SK-N-MC (cell line): ENCODE results near the gene DGLUCY.

Experiments
- DNase-seq: peaks from one replicate; pipeline ENCODE4 v3.0.0-alpha.2; 2011; ENCODE audit warnings: low read depth, low spot score
- H3K27ac ChIP-seq: fragments of 200-600 bp; sonication (generic); 2 replicates; pipeline ENCODE4 v1.5.1; 2016; ENCODE audit warnings: mixed run types
- H3K36me3 ChIP-seq: fragments of 200-600 bp; sonication (generic); 2 replicates; pipeline ENCODE4 v1.6.1; 2017; ENCODE audit warnings: antibody characterized with exemption, low read length, mixed read lengths; ENCODE audit not compliant: insufficient read depth
- H3K4me3 ChIP-seq: fragments of 200-600 bp; sonication (generic); 2 replicates; pipeline ENCODE4 v1.5.1; 2016
- H3K9ac ChIP-seq: fragments of 200-600 bp; sonication (generic); 2 replicates; pipeline ENCODE4 v1.8.0; 2017; ENCODE audit warnings: mixed run types, mixed read lengths; ENCODE audit not compliant: insufficient read length
- H3K9me3 ChIP-seq: fragments of 200-600 bp; sonication (generic); 2 replicates; pipeline ENCODE4 v1.6.1; 2017; ENCODE audit warnings: low read depth, mild to moderate bottlenecking, antibody characterized with exemption, low read length, moderate library complexity, mixed read lengths
- EZH2 ChIP-seq: fragments of 200-600 bp; sonication (generic); IDR thresholded peaks from one replicate; pipeline ENCODE4 v1.6.1; 2017; ENCODE audit warnings: antibody characterized with exemption
- FOXP2 ChIP-seq: optimal IDR thresholded peaks from 2 replicates; pipeline ENCODE3; 2011; ENCODE audit warnings: mild to moderate bottlenecking, moderate library complexity; ENCODE audit not compliant: insufficient read depth; ENCODE audit errors: extremely low read length, control extremely low read depth
- POLR2AphosphoS5 ChIP-seq: IDR thresholded peaks from 2 replicates; pipeline ENCODE4 v1.6.1; 2012; ENCODE audit warnings: mild to moderate bottlenecking, low read depth, low read length, borderline replicate concordance

Gene DGLUCY

DNA sequence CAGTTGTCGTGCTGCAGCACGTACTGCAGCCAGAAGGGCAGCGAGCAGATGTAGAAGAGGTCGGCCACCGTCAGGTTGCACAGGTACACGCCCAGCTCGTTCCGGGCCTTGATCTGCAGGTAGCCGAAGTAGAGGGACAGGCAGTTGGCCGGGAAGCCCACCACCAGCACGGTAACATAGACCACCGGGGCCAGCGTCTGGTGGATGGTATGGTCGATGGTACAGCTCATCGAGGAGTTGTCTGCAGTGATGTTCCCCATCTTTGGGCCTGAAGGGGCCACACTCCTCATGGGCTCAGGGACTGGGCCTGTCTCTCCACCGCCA lies 120.9 kb downstream of the DGLUCY start:
- TF ChIP-seq EZH2 (no peak), POLR2AphosphoS5 (no peak), FOXP2 (no peak)
- H3K27ac ChIP-seq, result no peak overlapping the region

DNA sequence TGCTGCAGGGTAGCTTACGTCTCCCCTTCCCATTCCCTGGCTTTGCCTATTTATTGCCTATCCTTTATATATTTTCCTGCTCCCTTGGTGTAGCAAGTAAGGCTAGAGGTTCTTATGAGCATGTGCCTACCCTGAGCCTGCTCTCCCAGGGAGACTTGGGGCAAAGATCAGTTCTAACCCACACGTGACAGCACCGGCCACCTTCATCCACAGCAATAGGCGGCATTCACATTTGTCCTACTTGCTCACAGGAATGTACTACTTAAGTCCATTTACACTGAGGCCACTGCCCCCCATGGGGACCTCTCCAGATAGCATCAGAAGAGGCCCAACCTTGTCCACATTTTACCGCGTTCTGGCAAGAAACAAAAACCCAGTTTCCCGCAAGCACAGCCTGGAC lies 122.0 kb downstream of the DGLUCY start:
- H3K4me3 ChIP-seq, result no peak overlapping the region
- no peaks in the 10 kb centered on the region for H3K36me3 ChIP-seq
- TF ChIP-seq POLR2AphosphoS5 (no peak), EZH2 (no peak), FOXP2 (no peak)
- no peak overlapping the region for H3K9ac ChIP-seq
- DNase-seq, result no peak
- H3K9me3 ChIP-seq, result no peaks in the 10 kb centered on the region
- H3K27ac ChIP-seq, result no peak overlapping the region

More for the DNA sequence above, 120.9 kb downstream of the DGLUCY start:
- no peak overlapping the region for H3K9ac ChIP-seq
- no peak for DNase-seq
- H3K4me3 ChIP-seq, result no peak overlapping the region
- no peaks in the 10 kb centered on the region for H3K36me3 ChIP-seq
- H3K9me3 ChIP-seq, result no peaks in the 10 kb centered on the region

GRCh38 chr14:91237219-91237618 lies 123.3 kb downstream of the DGLUCY start:
- DNase-seq, result no peak
- Histone ChIP-seq H3K9me3 (no peaks in the 10 kb centered on the region), H3K9ac (no peak overlapping the region), H3K27ac (no peak overlapping the region), H3K4me3 (no peak overlapping the region), H3K36me3 (no peaks in the 10 kb centered on the region)
- no peak for TF ChIP-seq FOXP2
- no peak for TF ChIP-seq EZH2
- TF ChIP-seq POLR2AphosphoS5, result no peak

- H3K9me3 ChIP-seq, result no peaks in the 10 kb centered on the region
- H3K27ac ChIP-seq, result no peak overlapping the region
- no peak overlapping the region for H3K4me3 ChIP-seq
- no peaks in the 10 kb centered on the region for H3K36me3 ChIP-seq
- no peak overlapping the region for H3K9ac ChIP-seq
- no peak for TF ChIP-seq EZH2
- TF ChIP-seq FOXP2, result no peak
- TF ChIP-seq POLR2AphosphoS5, result no peak
- DNase-seq, result no peak
Measured at GRCh38 chr14:91238085-91238484, 124.2 kb downstream of the DGLUCY start.

DNA sequence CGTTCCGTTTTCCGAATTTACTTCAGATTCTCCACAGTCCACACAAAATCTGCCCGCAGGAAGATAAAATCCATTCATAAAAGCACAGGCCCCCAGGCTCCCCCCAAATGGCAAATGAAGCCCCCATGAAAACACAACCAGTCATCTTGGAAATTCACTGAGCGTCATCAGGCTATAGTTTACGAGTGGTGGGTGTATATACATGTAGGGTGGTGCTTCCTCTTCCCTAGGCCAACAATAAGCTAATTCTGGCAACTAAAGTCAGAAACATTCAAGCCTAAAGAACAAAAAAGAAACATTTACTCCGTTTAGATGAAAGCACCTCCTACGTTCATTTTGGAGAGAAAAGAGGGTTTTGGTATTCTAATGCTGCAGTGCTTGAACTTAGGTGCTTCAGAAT lies 124.8 kb downstream of the DGLUCY start:
- no peak for DNase-seq
- no peak overlapping the region for H3K27ac ChIP-seq
- H3K9me3 ChIP-seq, result no peaks in the 10 kb centered on the region
- H3K4me3 ChIP-seq, result no peak overlapping the region
- H3K9ac ChIP-seq, result no peak overlapping the region
- TF ChIP-seq POLR2AphosphoS5, result no peak
- TF ChIP-seq FOXP2, result no peak
- TF ChIP-seq EZH2, result no peak
- no peaks in the 10 kb centered on the region for H3K36me3 ChIP-seq

DNA sequence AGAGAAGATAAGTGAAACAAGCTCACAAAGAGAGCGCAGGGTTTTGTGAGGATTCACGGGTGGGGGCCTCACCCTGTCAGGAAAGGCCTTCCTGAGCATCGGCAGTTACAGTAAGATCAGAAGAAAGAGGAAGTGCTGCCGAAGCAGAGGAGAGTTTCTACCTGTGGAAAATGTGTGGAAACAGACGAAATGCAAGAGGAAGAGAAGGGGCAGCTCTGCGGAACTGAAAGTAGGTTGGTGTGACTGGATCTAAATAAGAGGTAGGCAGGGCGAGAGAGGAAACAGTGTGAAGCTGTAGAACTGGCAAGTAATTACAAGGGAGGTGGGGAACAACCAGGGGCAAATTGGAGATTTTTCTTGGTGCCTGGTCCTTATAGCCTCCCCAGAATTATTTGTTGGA lies 128.0 kb downstream of the DGLUCY start:
- TF ChIP-seq EZH2 (no peak), FOXP2 (no peak), POLR2AphosphoS5 (no peak)
- Histone ChIP-seq H3K27ac (no peak overlapping the region), H3K9ac (no peak overlapping the region), H3K36me3 (no peaks in the 10 kb centered on the region), H3K4me3 (no peak overlapping the region), H3K9me3 (no peaks in the 10 kb centered on the region)
- DNase-seq, result no peak

DNA sequence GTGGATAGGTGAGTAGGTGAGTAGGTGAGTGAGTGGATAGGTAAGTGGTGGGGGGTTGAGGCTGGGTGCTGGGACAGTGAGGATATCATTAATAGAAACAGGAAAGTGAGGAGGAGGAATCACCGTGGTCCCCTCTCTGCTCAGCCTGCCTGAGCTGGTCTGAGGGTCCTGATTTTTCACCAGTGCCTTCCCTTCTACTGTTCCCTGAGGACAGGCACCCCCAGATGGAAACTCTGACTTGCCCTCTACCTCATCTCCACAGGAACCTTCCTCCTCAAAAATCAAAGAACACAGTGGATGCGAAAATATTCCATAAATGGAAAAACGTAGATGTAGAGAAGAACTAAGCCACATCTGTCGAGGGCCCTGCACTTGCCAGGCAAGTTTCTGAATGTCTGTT lies 128.8 kb downstream of the DGLUCY start:
- Histone ChIP-seq H3K36me3 (no peaks in the 10 kb centered on the region), H3K27ac (no peak overlapping the region)

DNA sequence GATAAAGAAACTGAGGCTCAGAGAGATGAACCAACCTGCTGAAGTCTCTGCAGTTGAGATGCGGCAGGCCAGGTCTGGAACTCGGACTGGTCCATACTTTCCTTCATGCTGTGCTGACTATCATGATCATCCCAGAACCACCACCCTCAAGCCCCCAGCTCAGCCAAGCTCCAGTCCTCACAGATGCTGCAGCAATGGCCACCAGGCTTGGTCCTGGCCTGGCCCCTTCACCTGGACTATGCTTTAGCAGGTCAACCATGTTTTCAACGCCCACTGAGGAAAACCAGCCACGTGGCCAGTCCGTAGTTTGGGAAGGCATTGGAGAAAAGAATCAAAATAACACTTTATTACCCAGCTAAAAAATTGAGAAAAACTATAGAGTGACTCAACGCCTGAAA lies 129.2 kb downstream of the DGLUCY start:
- H3K27ac ChIP-seq, result no peak overlapping the region
- no peak overlapping the region for H3K4me3 ChIP-seq
- H3K36me3 ChIP-seq, result no peaks in the 10 kb centered on the region
- DNase-seq, result no peak
- TF ChIP-seq EZH2, result no peak
- TF ChIP-seq POLR2AphosphoS5, result no peak
- TF ChIP-seq FOXP2, result no peak
- H3K9ac ChIP-seq, result no peak overlapping the region
- H3K9me3 ChIP-seq, result no peaks in the 10 kb centered on the region

More for the DNA sequence above, 128.8 kb downstream of the DGLUCY start:
- Histone ChIP-seq H3K9me3 (no peaks in the 10 kb centered on the region), H3K4me3 (no peak overlapping the region), H3K9ac (no peak overlapping the region)
- no peak for DNase-seq
- TF ChIP-seq EZH2 (no peak), FOXP2 (no peak), POLR2AphosphoS5 (no peak)

GRCh38 chr14:91244501-91244901 lies 130.6 kb downstream of the DGLUCY start, which contains the start of gene GPR68:
GPR68 (minus strand) TSS chr14:91244704; CDS start chr14:91235050, 9,654 bp downstream.
- Histone ChIP-seq H3K27ac (no peak within 1 kb of the TSS), H3K9ac (no peak within 1 kb of the TSS), H3K36me3 (no peaks in the 10 kb centered on the region), H3K9me3 (no peaks in the 10 kb centered on the region), H3K4me3 (no peak within 1 kb of the TSS)
- DNase-seq, result no peak
- TF ChIP-seq POLR2AphosphoS5 (no peak), FOXP2 (no peak), EZH2 (no peak)
